Loucy (cell line): ENCODE data around the gene EMC6.

Source experiments
- CTCF ChIP-seq: fragments of 200-600 bp; sonication (generic); conservative IDR thresholded peaks from 2 replicates; pipeline ENCODE4 v1.5.1; 2014; ENCODE audit warnings: mild to moderate bottlenecking, antibody characterized with exemption, low read length
- EZH2phosphoT487 ChIP-seq: fragments of 200-600 bp; IDR thresholded peaks from 2 replicates; pipeline ENCODE4 v1.6.1; 2018; ENCODE audit warnings: antibody characterized with exemption, mild to moderate bottlenecking, moderate library complexity, borderline replicate concordance

GRCh38 chr17:3695723-3696411 is 27.3 kb downstream of the EMC6 start, which contains the start of gene P2RX5:
- TF ChIP-seq CTCF: no peak
- no peak for TF ChIP-seq EZH2phosphoT487
